ENCODE data around the gene COBL. TPM values are rescaled to one million over a fixed set of nuclear protein-coding genes. Genes with fewer than 3 reads are reported as not detected.

The COBL gene
- total RNA-seq, 2 donors from 2014 or later = not detected

- Mint-ChIP-seq H3K36me3 (no peaks in the 10 kb centered on the region), H3K27ac (no peak overlapping the region), H3K9me3 (no peaks in the 10 kb centered on the region)
- DNase-seq (ENCODE audit: low spot score in 2 of 2) (no peak), ATAC-seq (no peak)
These were observed 61.6 kb downstream of the COBL start for GRCh38 chr7:51255036-51255435.

- Mint-ChIP-seq H3K9me3 (no peaks in the 10 kb centered on the region), H3K27ac (no peak overlapping the region), H3K36me3 (no peaks in the 10 kb centered on the region)
- no peak for ATAC-seq
- no peak for DNase-seq (ENCODE audit: low spot score in 2 of 2)
These were observed 63.5 kb downstream of the COBL start for GRCh38 chr7:51253157-51253556.

GRCh38 chr7:51251290-51251689 is 65.3 kb downstream of the COBL start:
- ATAC-seq = no peak
- Mint-ChIP-seq H3K9me3 (no peaks in the 10 kb centered on the region), H3K36me3 (no peaks in the 10 kb centered on the region), H3K27ac (no peak overlapping the region)
- no peak for DNase-seq (ENCODE audit: low spot score in 2 of 2)

GRCh38 chr7:51250512-51250911 is 66.1 kb downstream of the COBL start:
- ATAC-seq (no peak), DNase-seq (ENCODE audit: low spot score in 2 of 2) (no peak)
- Mint-ChIP-seq H3K27ac (no peak overlapping the region), H3K9me3 (no peaks in the 10 kb centered on the region), H3K36me3 (no peaks in the 10 kb centered on the region)

- Mint-ChIP-seq H3K36me3 (no peaks in the 10 kb centered on the region), H3K27ac (no peak overlapping the region), H3K9me3 (no peaks in the 10 kb centered on the region)
- ATAC-seq (no peak), DNase-seq (ENCODE audit: low spot score in 2 of 2) (no peak)
These were observed 66.6 kb downstream of the COBL start for GRCh38 chr7:51249991-51250390.

- no peak for DNase-seq (ENCODE audit: low spot score in 2 of 2)
- H3K9me3 Mint-ChIP-seq = no peaks in the 10 kb centered on the region
- H3K36me3 Mint-ChIP-seq = no peaks in the 10 kb centered on the region
- no peak for ATAC-seq
- H3K27ac Mint-ChIP-seq = no peak overlapping the region
These were observed 67.2 kb downstream of the COBL start for GRCh38 chr7:51249187-51249945.

- no peaks in the 10 kb centered on the region for H3K36me3 Mint-ChIP-seq
- H3K9me3 Mint-ChIP-seq = no peaks in the 10 kb centered on the region
- DNase-seq (ENCODE audit: low spot score in 2 of 2) (no peak), ATAC-seq (no peak)
- H3K27ac Mint-ChIP-seq = peak overlapping the region in 1 of 2 donors; percentile 70
These were observed 70.1 kb downstream of the COBL start for GRCh38 chr7:51246258-51247245.

GRCh38 chr7:51244885-51245284 is 71.7 kb downstream of the COBL start:
- DNase-seq (ENCODE audit: low spot score in 2 of 2) = no peak
- no peaks in the 10 kb centered on the region for H3K36me3 Mint-ChIP-seq
- H3K27ac Mint-ChIP-seq = no peak overlapping the region
- H3K9me3 Mint-ChIP-seq = no peaks in the 10 kb centered on the region
- no peak for ATAC-seq

- no peak for ATAC-seq
- no peaks in the 10 kb centered on the region for H3K9me3 Mint-ChIP-seq
- no peaks in the 10 kb centered on the region for H3K36me3 Mint-ChIP-seq
- no peak overlapping the region for H3K27ac Mint-ChIP-seq
- DNase-seq (ENCODE audit: low spot score in 2 of 2) = no peak
These were observed 72.6 kb downstream of the COBL start for GRCh38 chr7:51244053-51244452.

- Mint-ChIP-seq H3K36me3 (no peaks in the 10 kb centered on the region), H3K9me3 (no peaks in the 10 kb centered on the region)
These were observed 73.0 kb downstream of the COBL start for GRCh38 chr7:51243631-51244030.

GRCh38 chr7:51242881-51243518 is 73.6 kb downstream of the COBL start:
- peak in 1 of 2 donors; percentile 39 for DNase-seq (ENCODE audit: low spot score in 2 of 2)
- no peak for ATAC-seq
- Mint-ChIP-seq H3K27ac (no peak overlapping the region), H3K9me3 (no peaks in the 10 kb centered on the region), H3K36me3 (no peaks in the 10 kb centered on the region)

More at GRCh38 chr7:51243631-51244030, 73.0 kb downstream of the COBL start:
- no peak for ATAC-seq
- H3K27ac Mint-ChIP-seq = no peak overlapping the region
- no peak for DNase-seq (ENCODE audit: low spot score in 2 of 2)

- Mint-ChIP-seq H3K27ac (no peak overlapping the region), H3K36me3 (no peaks in the 10 kb centered on the region), H3K9me3 (no peaks in the 10 kb centered on the region)
- no peak for DNase-seq (ENCODE audit: low spot score in 2 of 2)
- ATAC-seq = no peak
These were observed 74.5 kb downstream of the COBL start for GRCh38 chr7:51242007-51242691.

GRCh38 chr7:51240868-51241267 is 75.7 kb downstream of the COBL start:
- ATAC-seq (no peak), DNase-seq (ENCODE audit: low spot score in 2 of 2) (no peak)
- Mint-ChIP-seq H3K27ac (no peak overlapping the region), H3K36me3 (no peaks in the 10 kb centered on the region), H3K9me3 (no peaks in the 10 kb centered on the region)

- no peaks in the 10 kb centered on the region for H3K36me3 Mint-ChIP-seq
- ATAC-seq (no peak), DNase-seq (ENCODE audit: low spot score in 2 of 2) (no peak)
- no peak overlapping the region for H3K27ac Mint-ChIP-seq
- H3K9me3 Mint-ChIP-seq = no peaks in the 10 kb centered on the region
These were observed 76.9 kb downstream of the COBL start for GRCh38 chr7:51239691-51240090.

GRCh38 chr7:51238981-51239495 is 77.6 kb downstream of the COBL start:
- DNase-seq (ENCODE audit: low spot score in 2 of 2) (no peak), ATAC-seq (no peak)
- Mint-ChIP-seq H3K27ac (no peak overlapping the region), H3K9me3 (no peaks in the 10 kb centered on the region), H3K36me3 (no peaks in the 10 kb centered on the region)

GRCh38 chr7:51237446-51238133 is 79.0 kb downstream of the COBL start:
- ATAC-seq (no peak), DNase-seq (ENCODE audit: low spot score in 2 of 2) (no peak)
- Mint-ChIP-seq H3K27ac (no peak overlapping the region), H3K36me3 (no peaks in the 10 kb centered on the region), H3K9me3 (no peaks in the 10 kb centered on the region)
